Activated CD4-positive, alpha-beta memory T cell treated with anti-CD3 and anti-CD28 coated beads, Interleukin-2, amount 10 ng/mL, durations not matched to agents 7 days and 5 days (primary cell): Measurements from ENCODE around the gene AMMECR1. TPM values are rescaled to one million over a fixed set of nuclear protein-coding genes. Genes with fewer than 3 reads are reported as not detected.
A peak's percentile ranks its signal among the peaks of the same experiment; 100 is the strongest.

Source experiments
- CTCF ChIA-PET: fragments of 350-600 bp; sonication (Branson Sonifier 250); formaldehyde crosslinking; loops from one replicate; lab custom pipeline; 2021; ENCODE audit warnings: antibody characterized with exemption, inconsistent platforms; lab: Charles Lee
- POLR2A ChIA-PET: fragments of 350-600 bp; sonication (Branson Sonifier 250); formaldehyde crosslinking; loops from one replicate; lab custom pipeline; 2021; ENCODE audit warnings: antibody characterized with exemption; lab: Charles Lee
- DNase-seq: peaks from one replicate; pipeline ENCODE4 v3.0.0-alpha.2; 2020
- H3K27ac Mint-ChIP-seq: one replicate; pipeline ENCODE4 v1.8.0; 2021; ENCODE audit warnings: mild to moderate bottlenecking, mixed read lengths
- H3K27me3 Mint-ChIP-seq: one replicate; pipeline ENCODE4 v1.8.0; 2021; ENCODE audit warnings: mixed read lengths
- H3K36me3 Mint-ChIP-seq: one replicate; pipeline ENCODE4 v1.8.0; 2021; ENCODE audit warnings: low read depth, mixed read lengths
- H3K4me1 Mint-ChIP-seq: one replicate; pipeline ENCODE4 v1.8.0; 2021; ENCODE audit warnings: mixed read lengths
- H3K4me3 Mint-ChIP-seq: one replicate; pipeline ENCODE4 v1.8.0; 2021; ENCODE audit warnings: mild to moderate bottlenecking, mixed read lengths
- H3K9me3 Mint-ChIP-seq: one replicate; pipeline ENCODE4 v1.8.0; 2021; ENCODE audit warnings: mixed read lengths
- total RNA-seq, 2 experiments: library from RNA; stranded (reverse); gene quantifications; one replicate each; pipeline ENCODE4 v1.2.3, GENCODE V29; 2021

AMMECR1 gene
- total RNA-seq, 2 experiments from 2014 or later = 12.6 to 12.8 TPM

- peaks cover 12% of the 10 kb centered on the region for H3K36me3 Mint-ChIP-seq
- no peaks in the 10 kb centered on the region for H3K27me3 Mint-ChIP-seq
- DNase-seq = no peak
- H3K27ac Mint-ChIP-seq = peak overlapping the region; percentile 45
- H3K9me3 Mint-ChIP-seq = no peaks in the 10 kb centered on the region
- ChIA-PET CTCF (no interaction called here), POLR2A (no interaction called here)
- peaks cover 9% of the 10 kb centered on the region for H3K4me1 Mint-ChIP-seq
- H3K4me3 Mint-ChIP-seq = no peak overlapping the region
Observed at GRCh38 chrX:110213183-110213582, 104.7 kb downstream of the AMMECR1 start.

GRCh38 chrX:110212299-110212698, 105.6 kb downstream of the AMMECR1 start:
- DNase-seq = no peak
- CTCF ChIA-PET = no interaction called here
- H3K36me3 Mint-ChIP-seq = peaks cover 14% of the 10 kb centered on the region
- H3K4me1 Mint-ChIP-seq = peaks cover 4% of the 10 kb centered on the region
- no peaks in the 10 kb centered on the region for H3K9me3 Mint-ChIP-seq
- POLR2A ChIA-PET = no interaction called here
- H3K4me3 Mint-ChIP-seq = no peak overlapping the region
- no peaks in the 10 kb centered on the region for H3K27me3 Mint-ChIP-seq
- H3K27ac Mint-ChIP-seq = no peak overlapping the region

- DNase-seq = no peak
- Mint-ChIP-seq H3K27ac (no peak overlapping the region), H3K27me3 (no peaks in the 10 kb centered on the region), H3K4me3 (no peak overlapping the region), H3K9me3 (no peaks in the 10 kb centered on the region), H3K4me1 (peaks cover 4% of the 10 kb centered on the region), H3K36me3 (peaks cover 13% of the 10 kb centered on the region)
- CTCF ChIA-PET = no interaction called here
- POLR2A ChIA-PET = interaction anchor here (1.0 kb wide), 1 partner anchor 107 kb away, joined by 4 read pairs; the partner anchor contains the start of gene AMMECR1
Observed at GRCh38 chrX:110211340-110211739, 106.5 kb downstream of the AMMECR1 start.

- H3K36me3 Mint-ChIP-seq = peaks cover 9% of the 10 kb centered on the region
Observed at GRCh38 chrX:110210417-110211139, 107.3 kb downstream of the AMMECR1 start.

GRCh38 chrX:110208092-110208491, 109.8 kb downstream of the AMMECR1 start:
- POLR2A ChIA-PET = no interaction called here
- no peak overlapping the region for H3K27ac Mint-ChIP-seq

More at GRCh38 chrX:110210417-110211139, 107.3 kb downstream of the AMMECR1 start:
- Mint-ChIP-seq H3K9me3 (no peaks in the 10 kb centered on the region), H3K4me1 (peaks cover 8% of the 10 kb centered on the region), H3K4me3 (no peak overlapping the region), H3K27me3 (no peaks in the 10 kb centered on the region), H3K27ac (no peak overlapping the region)
- CTCF ChIA-PET = no interaction called here
- POLR2A ChIA-PET = interaction anchor here (1.0 kb wide), 1 partner anchor 107 kb away, joined by 4 read pairs; the partner anchor contains the start of gene AMMECR1
- DNase-seq = no peak

GRCh38 chrX:110204986-110205385, 112.9 kb downstream of the AMMECR1 start:
- no peak for DNase-seq
- POLR2A ChIA-PET = interaction anchor here (1.4 kb wide), 1 partner anchor 113 kb away, joined by 3 read pairs; the partner anchor contains the start of gene AMMECR1
- H3K9me3 Mint-ChIP-seq = no peaks in the 10 kb centered on the region
- H3K27me3 Mint-ChIP-seq = no peaks in the 10 kb centered on the region
- CTCF ChIA-PET = no interaction called here
- H3K4me3 Mint-ChIP-seq = no peak overlapping the region
- H3K4me1 Mint-ChIP-seq = peaks cover 11% of the 10 kb centered on the region
- peaks cover 23% of the 10 kb centered on the region for H3K36me3 Mint-ChIP-seq
- no peak overlapping the region for H3K27ac Mint-ChIP-seq

More at GRCh38 chrX:110208092-110208491, 109.8 kb downstream of the AMMECR1 start:
- CTCF ChIA-PET = no interaction called here
- Mint-ChIP-seq H3K4me3 (no peak overlapping the region), H3K36me3 (peaks cover 6% of the 10 kb centered on the region), H3K9me3 (no peaks in the 10 kb centered on the region), H3K4me1 (peaks cover 11% of the 10 kb centered on the region), H3K27me3 (no peaks in the 10 kb centered on the region)
- no peak for DNase-seq

- H3K4me3 Mint-ChIP-seq = no peak overlapping the region
- no peaks in the 10 kb centered on the region for H3K9me3 Mint-ChIP-seq
- H3K36me3 Mint-ChIP-seq = peaks cover 20% of the 10 kb centered on the region
- CTCF ChIA-PET = no interaction called here
- H3K27me3 Mint-ChIP-seq = no peaks in the 10 kb centered on the region
- no peak for DNase-seq
- no peak overlapping the region for H3K27ac Mint-ChIP-seq
- POLR2A ChIA-PET = no interaction called here
- peaks cover 11% of the 10 kb centered on the region for H3K4me1 Mint-ChIP-seq
Observed at GRCh38 chrX:110201799-110202198, 116.1 kb downstream of the AMMECR1 start.

GRCh38 chrX:110194977-110195376, 122.9 kb downstream of the AMMECR1 start:
- H3K27me3 Mint-ChIP-seq = no peaks in the 10 kb centered on the region
- peaks cover 6% of the 10 kb centered on the region for H3K4me1 Mint-ChIP-seq
- ChIA-PET CTCF (interaction anchor here (1.1 kb wide), 1 partner anchor 221 kb away, joined by 3 read pairs; no protein-coding TSS in a partner anchor), POLR2A (no interaction called here)
- DNase-seq = no peak
- H3K9me3 Mint-ChIP-seq = no peaks in the 10 kb centered on the region
- H3K4me3 Mint-ChIP-seq = no peak overlapping the region
- no peak overlapping the region for H3K27ac Mint-ChIP-seq
- no peaks in the 10 kb centered on the region for H3K36me3 Mint-ChIP-seq

- CTCF ChIA-PET = no interaction called here
- Mint-ChIP-seq H3K27ac (no peak overlapping the region), H3K9me3 (no peaks in the 10 kb centered on the region), H3K4me3 (no peak overlapping the region), H3K36me3 (peaks cover 5% of the 10 kb centered on the region), H3K27me3 (no peaks in the 10 kb centered on the region), H3K4me1 (peaks cover 25% of the 10 kb centered on the region)
- POLR2A ChIA-PET = interaction anchor here (0.7 kb wide), 1 partner anchor 79 kb away, joined by 3 read pairs; no protein-coding TSS in a partner anchor
- DNase-seq = no peak
Observed at GRCh38 chrX:110192516-110192915, 125.4 kb downstream of the AMMECR1 start.

GRCh38 chrX:110188701-110189558, 129.0 kb downstream of the AMMECR1 start:
- no peak for DNase-seq
- H3K27ac Mint-ChIP-seq = peak overlapping the region; percentile 80
- no peaks in the 10 kb centered on the region for H3K27me3 Mint-ChIP-seq
- CTCF ChIA-PET = interaction anchor here (1.2 kb wide), 1 partner anchor 219 kb away, joined by 6 read pairs; no protein-coding TSS in a partner anchor
- no peaks in the 10 kb centered on the region for H3K9me3 Mint-ChIP-seq
- H3K4me1 Mint-ChIP-seq = peaks cover 36% of the 10 kb centered on the region
- peaks cover 24% of the 10 kb centered on the region for H3K36me3 Mint-ChIP-seq
- POLR2A ChIA-PET = interaction anchor here (1.4 kb wide), 1 partner anchor 129 kb away, joined by 6 read pairs; the partner anchor contains the start of gene AMMECR1
- no peak overlapping the region for H3K4me3 Mint-ChIP-seq

GRCh38 chrX:110183314-110183713, 134.6 kb downstream of the AMMECR1 start:
- no peak overlapping the region for H3K27ac Mint-ChIP-seq
- peaks cover 15% of the 10 kb centered on the region for H3K4me1 Mint-ChIP-seq
- H3K36me3 Mint-ChIP-seq = peaks cover 31% of the 10 kb centered on the region
- ChIA-PET CTCF (interaction anchor here (0.6 kb wide), 1 partner anchor 134 kb away, joined by 3 read pairs; no protein-coding TSS in a partner anchor), POLR2A (no interaction called here)
- H3K27me3 Mint-ChIP-seq = no peaks in the 10 kb centered on the region
- DNase-seq = no peak
- no peak overlapping the region for H3K4me3 Mint-ChIP-seq
- H3K9me3 Mint-ChIP-seq = no peaks in the 10 kb centered on the region

GRCh38 chrX:110182865-110183264, 135.0 kb downstream of the AMMECR1 start:
- Mint-ChIP-seq H3K27me3 (no peaks in the 10 kb centered on the region), H3K27ac (no peak overlapping the region), H3K36me3 (peaks cover 26% of the 10 kb centered on the region), H3K9me3 (no peaks in the 10 kb centered on the region), H3K4me1 (peaks cover 11% of the 10 kb centered on the region), H3K4me3 (no peak overlapping the region)
- ChIA-PET POLR2A (no interaction called here), CTCF (no interaction called here)
- DNase-seq = no peak

- no peak for DNase-seq
- Mint-ChIP-seq H3K36me3 (peaks cover 26% of the 10 kb centered on the region), H3K27ac (no peak overlapping the region), H3K4me1 (peaks cover 11% of the 10 kb centered on the region), H3K4me3 (no peak overlapping the region), H3K9me3 (no peaks in the 10 kb centered on the region), H3K27me3 (no peaks in the 10 kb centered on the region)
- ChIA-PET CTCF (no interaction called here), POLR2A (no interaction called here)
Observed at GRCh38 chrX:110182362-110182761, 135.5 kb downstream of the AMMECR1 start.
